ENCODE measurements around the gene RUNDC3A. TPM values are rescaled to one million over a fixed set of nuclear protein-coding genes. Genes with fewer than 3 reads are reported as not detected.
"Not testable (repeated sequence)": the region's sequence is repeated elsewhere in the genome, so short reads cannot be mapped to it uniquely, and the experiment has no call there.

The RUNDC3A gene
- total RNA-seq, 1 donor from 2014 or later, result 0.58 TPM

DNA sequence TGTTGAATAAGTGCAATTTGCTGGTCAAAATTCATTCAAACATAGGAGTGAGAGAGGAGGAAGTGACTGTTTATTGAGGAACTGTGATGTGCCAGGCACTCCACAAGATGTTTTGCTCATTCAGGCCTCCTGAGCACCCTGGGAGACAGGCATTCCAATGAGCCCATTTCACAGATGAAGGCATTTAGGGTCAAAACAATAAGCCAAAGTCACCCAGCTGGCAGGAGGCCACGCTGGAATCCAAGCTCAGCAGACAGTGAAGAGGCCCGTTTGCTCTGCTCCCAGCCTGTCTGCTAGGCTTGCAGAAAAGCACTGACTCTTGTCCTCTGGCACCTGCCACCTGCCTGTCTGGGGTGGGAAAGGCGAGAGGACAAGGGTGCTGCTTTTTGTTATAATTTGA is 26.3 kb downstream of the RUNDC3A start:
- no peak for DNase-seq (ENCODE audit: low spot score)
- no peak overlapping the region for H3K9ac ChIP-seq
- H3K4me3 ChIP-seq, result no peak overlapping the region
- H3K27me3 Mint-ChIP-seq (ENCODE audit: insufficient read depth, low read depth), result peaks cover 6% of the 10 kb centered on the region
- no peak overlapping the region for H3K4me2 ChIP-seq
- H3K4me1 ChIP-seq, result no peaks in the 10 kb centered on the region
- H3K9me3 Mint-ChIP-seq, result no peaks in the 10 kb centered on the region
- no peaks in the 10 kb centered on the region for H3K27me3 ChIP-seq
- H3K4me1 Mint-ChIP-seq, result peaks cover 10% of the 10 kb centered on the region
- no peak overlapping the region for H3K4me3 Mint-ChIP-seq
- no peak overlapping the region for H2AFZ ChIP-seq (replicated peaks)
- no peaks in the 10 kb centered on the region for H3K9me3 ChIP-seq (ENCODE audit: low read depth)
- H3K27ac ChIP-seq, result no peak overlapping the region
- H3K79me2 ChIP-seq (ENCODE audit: low read depth), result no peaks in the 10 kb centered on the region
- peaks cover 9% of the 10 kb centered on the region for H3F3A ChIP-seq (ENCODE audit: low read depth)
- no peaks in the 10 kb centered on the region for H4K20me1 ChIP-seq (ENCODE audit: low read depth)
- TF ChIP-seq EZH2 (IDR thresholded peaks at IDR 0.05), result no peak
- no peak for TF ChIP-seq EZH2phosphoT487 (IDR thresholded peaks at IDR 0.05)
- TF ChIP-seq CTCF (IDR thresholded peaks at IDR 0.05), result no peak
- no peak overlapping the region for H3K27ac Mint-ChIP-seq
- no peaks in the 10 kb centered on the region for H3K36me3 ChIP-seq
- H3K36me3 Mint-ChIP-seq, result no peaks in the 10 kb centered on the region

GRCh38 chr17:44335564-44335963 is 27.2 kb downstream of the RUNDC3A start:
- H3K9ac ChIP-seq, result no peak overlapping the region
- TF ChIP-seq EZH2 (IDR thresholded peaks at IDR 0.05) (no peak), CTCF (IDR thresholded peaks at IDR 0.05) (no peak), EZH2phosphoT487 (IDR thresholded peaks at IDR 0.05) (no peak)
- DNase-seq (ENCODE audit: low spot score), result no peak
- no peak overlapping the region for H3K4me2 ChIP-seq
- H3K9me3 ChIP-seq (ENCODE audit: low read depth), result no peaks in the 10 kb centered on the region
- peaks cover 6% of the 10 kb centered on the region for H3K27me3 ChIP-seq
- no peak overlapping the region for H2AFZ ChIP-seq (replicated peaks)
- H4K20me1 ChIP-seq (ENCODE audit: low read depth), result no peaks in the 10 kb centered on the region
- Mint-ChIP-seq H3K4me1 (peaks cover 10% of the 10 kb centered on the region), H3K4me3 (no peak overlapping the region), H3K36me3 (no peaks in the 10 kb centered on the region), H3K27ac (no peak overlapping the region), H3K9me3 (no peaks in the 10 kb centered on the region), H3K27me3 (ENCODE audit: insufficient read depth, low read depth) (peaks cover 6% of the 10 kb centered on the region)
- no peak overlapping the region for H3K4me3 ChIP-seq
- no peaks in the 10 kb centered on the region for H3K79me2 ChIP-seq (ENCODE audit: low read depth)
- no peak overlapping the region for H3K27ac ChIP-seq
- H3K4me1 ChIP-seq, result no peaks in the 10 kb centered on the region
- no peaks in the 10 kb centered on the region for H3K36me3 ChIP-seq
- H3F3A ChIP-seq (ENCODE audit: low read depth), result peaks cover 9% of the 10 kb centered on the region

DNA sequence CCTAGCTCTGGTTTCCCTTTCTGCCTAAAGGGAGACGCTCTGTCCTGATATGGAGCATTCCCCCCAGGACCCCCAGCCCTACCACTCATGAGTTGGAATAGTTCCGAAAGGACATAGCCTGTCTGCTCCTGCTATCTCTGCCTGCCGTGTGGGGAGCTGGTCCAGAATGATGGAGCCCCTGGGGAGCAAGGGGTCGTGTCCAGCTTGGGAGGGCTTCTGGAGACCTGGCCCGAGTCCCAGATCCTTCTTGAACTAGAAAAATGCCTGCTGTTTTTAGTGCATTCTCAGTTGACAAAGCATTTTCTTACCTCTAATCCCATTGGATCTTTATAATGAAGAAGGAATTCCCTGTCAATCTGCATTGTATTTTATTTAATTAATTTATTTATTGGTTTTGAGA is 27.6 kb downstream of the RUNDC3A start:
- Histone ChIP-seq H3K9ac (no peak overlapping the region), H3F3A (ENCODE audit: low read depth) (peaks cover 6% of the 10 kb centered on the region), H3K27ac (no peak overlapping the region), H3K4me1 (no peaks in the 10 kb centered on the region), H4K20me1 (ENCODE audit: low read depth) (no peaks in the 10 kb centered on the region), H3K27me3 (peaks cover 8% of the 10 kb centered on the region), H3K36me3 (no peaks in the 10 kb centered on the region), H3K4me2 (no peak overlapping the region), H3K79me2 (ENCODE audit: low read depth) (no peaks in the 10 kb centered on the region), H2AFZ (replicated peaks) (no peak overlapping the region), H3K4me3 (no peak overlapping the region), H3K9me3 (ENCODE audit: low read depth) (no peaks in the 10 kb centered on the region)
- H3K27me3 Mint-ChIP-seq (ENCODE audit: insufficient read depth, low read depth), result peaks cover 6% of the 10 kb centered on the region
- no peak overlapping the region for H3K4me3 Mint-ChIP-seq
- no peak for TF ChIP-seq CTCF (IDR thresholded peaks at IDR 0.05)
- peaks cover 9% of the 10 kb centered on the region for H3K4me1 Mint-ChIP-seq
- no peak for DNase-seq (ENCODE audit: low spot score)
- H3K9me3 Mint-ChIP-seq, result no peaks in the 10 kb centered on the region
- H3K27ac Mint-ChIP-seq, result no peak overlapping the region
- H3K36me3 Mint-ChIP-seq, result no peaks in the 10 kb centered on the region

DNA sequence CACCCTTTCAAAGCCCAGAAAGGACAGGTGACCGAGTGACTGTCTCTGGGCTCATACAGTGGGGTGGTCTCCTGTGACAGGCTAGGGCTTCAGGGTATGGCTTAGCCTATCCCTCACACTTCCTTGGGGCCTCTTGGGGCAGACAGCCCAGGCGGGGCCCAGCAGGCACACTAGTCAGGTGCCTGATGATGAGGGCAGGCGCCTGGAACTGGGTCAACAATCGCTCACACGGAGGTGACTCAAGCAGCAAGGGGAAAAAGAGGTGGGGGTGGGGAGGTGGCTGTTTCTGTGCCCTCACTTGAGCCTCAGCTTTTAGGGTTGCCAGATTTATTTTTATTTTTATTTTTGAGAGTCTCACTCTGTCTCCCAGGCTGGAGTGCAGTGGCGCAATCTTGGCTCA is 30.3 kb downstream of the RUNDC3A start:
- Mint-ChIP-seq H3K4me3 (no peak overlapping the region), H3K4me1 (peaks cover 3% of the 10 kb centered on the region), H3K9me3 (no peaks in the 10 kb centered on the region), H3K27me3 (ENCODE audit: insufficient read depth, low read depth) (peaks cover 12% of the 10 kb centered on the region), H3K36me3 (no peaks in the 10 kb centered on the region), H3K27ac (no peak overlapping the region)
- no peaks in the 10 kb centered on the region for H3K9me3 ChIP-seq (ENCODE audit: low read depth)
- no peak for DNase-seq (ENCODE audit: low spot score)
- peaks cover 23% of the 10 kb centered on the region for H3K27me3 ChIP-seq
- no peak overlapping the region for H2AFZ ChIP-seq (replicated peaks)
- H3K4me1 ChIP-seq, result no peaks in the 10 kb centered on the region
- no peaks in the 10 kb centered on the region for H3K36me3 ChIP-seq
- H3K4me3 ChIP-seq, result no peak overlapping the region
- H4K20me1 ChIP-seq (ENCODE audit: low read depth), result no peaks in the 10 kb centered on the region
- H3K79me2 ChIP-seq (ENCODE audit: low read depth), result no peaks in the 10 kb centered on the region
- no peaks in the 10 kb centered on the region for H3F3A ChIP-seq (ENCODE audit: low read depth)
- TF ChIP-seq EZH2 (IDR thresholded peaks at IDR 0.05) (no peak), EZH2phosphoT487 (IDR thresholded peaks at IDR 0.05) (no peak), CTCF (IDR thresholded peaks at IDR 0.05) (no peak)
- no peak overlapping the region for H3K4me2 ChIP-seq
- no peak overlapping the region for H3K9ac ChIP-seq
- H3K27ac ChIP-seq, result no peak overlapping the region

- H3K9me3 Mint-ChIP-seq; H3K36me3 Mint-ChIP-seq; H3K4me3 Mint-ChIP-seq; H2AFZ ChIP-seq (replicated peaks); H3K79me2 ChIP-seq (ENCODE audit: low read depth); H3F3A ChIP-seq (ENCODE audit: low read depth); H3K4me3 ChIP-seq; H3K27ac ChIP-seq; H3K4me2 ChIP-seq; H3K27ac Mint-ChIP-seq; H3K4me1 Mint-ChIP-seq; H3K9me3 ChIP-seq (ENCODE audit: low read depth); H4K20me1 ChIP-seq (ENCODE audit: low read depth); H3K9ac ChIP-seq; H3K4me1 ChIP-seq; H3K36me3 ChIP-seq; DNase-seq (ENCODE audit: low spot score): not testable (repeated sequence)
- H3K27me3 ChIP-seq, result peaks cover 23% of the 10 kb centered on the region
- peaks cover 19% of the 10 kb centered on the region for H3K27me3 Mint-ChIP-seq (ENCODE audit: insufficient read depth, low read depth)
These were observed 32.2 kb downstream of the RUNDC3A start for GRCh38 chr17:44340553-44340952.
